ENCODE results near the gene MAST4.
"Not testable (repeated sequence)": the region's sequence is repeated elsewhere in the genome, so short reads cannot be mapped to it uniquely, and the experiment has no call there.

Gene MAST4

DNA sequence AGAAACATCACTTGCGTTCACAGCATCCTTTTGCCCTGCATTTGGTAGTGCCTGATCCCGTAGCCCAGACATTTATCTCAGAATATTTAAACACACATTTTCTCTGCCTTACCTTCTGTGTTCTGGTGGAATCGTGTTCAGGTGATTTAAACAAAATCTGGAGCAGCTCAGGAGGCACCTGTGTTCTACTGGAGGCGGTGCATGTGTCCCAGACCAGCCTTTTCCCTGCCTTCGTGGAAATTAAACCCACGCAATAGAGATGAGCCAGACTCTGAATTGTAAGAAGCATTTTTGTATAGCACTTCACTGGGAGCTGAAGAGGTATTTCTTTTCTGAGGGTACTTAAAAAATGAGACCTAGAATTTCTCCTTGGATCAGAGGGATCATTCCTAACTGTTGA is 212.5 kb downstream of the MAST4 start:
- DNase-seq (ENCODE audit: low read depth in 2 of 2) = no peak

DNA sequence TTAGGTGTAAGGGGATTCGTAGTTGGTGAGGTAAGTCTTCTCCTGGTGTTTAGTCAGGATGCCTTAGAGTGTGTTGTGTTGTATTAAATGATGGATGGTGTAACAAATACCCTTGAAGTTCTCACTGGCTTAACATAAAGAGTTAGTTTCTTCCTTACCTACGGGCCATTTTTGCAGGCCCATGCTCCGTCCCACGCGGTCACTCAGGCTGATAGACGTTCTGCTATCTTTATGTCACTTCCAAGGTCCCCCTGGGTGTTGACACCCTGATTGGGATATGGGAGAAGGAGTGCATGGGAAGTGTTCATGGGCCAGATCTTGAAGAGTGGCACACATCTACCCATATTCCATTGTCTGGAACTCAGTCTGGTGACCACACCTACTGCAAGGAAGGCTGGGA is 214.0 kb downstream of the MAST4 start:
- DNase-seq (ENCODE audit: low read depth in 2 of 2) = no peak

DNA sequence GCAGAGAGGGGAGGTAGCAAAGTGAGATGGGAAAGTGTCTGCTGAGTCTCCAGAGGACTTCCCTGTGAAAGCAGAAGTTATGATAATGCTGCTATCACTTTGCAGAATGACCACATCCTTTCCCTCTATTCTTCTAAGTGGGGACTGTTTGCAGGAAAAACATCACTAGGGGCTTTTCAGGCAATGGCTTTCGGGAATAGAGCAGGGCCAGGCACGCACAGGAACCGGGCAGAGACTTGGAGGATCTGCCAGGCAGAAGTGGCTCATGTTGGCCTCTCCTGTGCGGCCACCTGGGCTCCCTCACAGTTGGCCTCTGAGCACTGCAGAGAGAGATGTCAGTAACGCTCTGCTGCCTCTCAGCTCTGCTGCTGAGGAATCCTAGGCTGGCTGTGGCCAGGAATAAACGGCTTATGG is 214.7 kb downstream of the MAST4 start:
- no peak for DNase-seq (ENCODE audit: low read depth in 2 of 2)

GRCh38 chr5:66812291-66812690 is 216.1 kb downstream of the MAST4 start:
- DNase-seq (ENCODE audit: low read depth in 2 of 2) = no peak

- no peak for DNase-seq (ENCODE audit: low read depth in 2 of 2)
Observed at GRCh38 chr5:66813306-66813705, 217.1 kb downstream of the MAST4 start.

GRCh38 chr5:66814146-66814991 is 218.2 kb downstream of the MAST4 start:
- DNase-seq (ENCODE audit: low read depth in 2 of 2) = peak in 1 of 2 donors; percentile 33

DNA sequence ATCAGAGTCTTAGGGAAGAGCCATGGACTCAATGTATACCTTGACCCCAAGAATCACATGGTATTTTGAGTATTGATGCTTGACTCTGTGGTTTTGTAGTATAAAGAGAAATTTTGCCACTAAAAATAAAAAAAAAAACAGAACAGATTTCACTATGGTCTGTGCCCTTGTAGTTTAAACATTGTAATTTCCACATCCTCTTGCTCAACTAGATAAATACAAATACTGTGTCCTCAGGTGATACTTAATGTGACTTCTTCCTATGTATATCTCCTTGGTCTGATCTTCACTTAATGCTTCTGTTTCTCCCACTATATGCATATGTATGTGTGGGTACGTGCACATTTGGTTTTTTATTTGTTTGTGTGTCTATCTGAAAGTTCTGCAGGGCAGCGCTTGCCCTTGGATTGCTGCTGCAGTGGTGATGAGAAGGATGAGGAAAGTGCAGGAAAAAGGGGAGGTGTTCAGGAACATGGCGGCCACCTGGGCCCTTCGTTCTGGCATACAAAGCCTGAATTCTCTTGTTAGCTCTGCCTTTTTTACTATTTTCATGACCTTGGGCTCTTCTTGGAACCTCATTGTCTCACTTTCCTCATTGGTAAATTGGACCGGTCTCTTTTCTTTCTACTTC is 222.2 kb downstream of the MAST4 start:
- no peak for DNase-seq (ENCODE audit: low read depth in 2 of 2)

DNA sequence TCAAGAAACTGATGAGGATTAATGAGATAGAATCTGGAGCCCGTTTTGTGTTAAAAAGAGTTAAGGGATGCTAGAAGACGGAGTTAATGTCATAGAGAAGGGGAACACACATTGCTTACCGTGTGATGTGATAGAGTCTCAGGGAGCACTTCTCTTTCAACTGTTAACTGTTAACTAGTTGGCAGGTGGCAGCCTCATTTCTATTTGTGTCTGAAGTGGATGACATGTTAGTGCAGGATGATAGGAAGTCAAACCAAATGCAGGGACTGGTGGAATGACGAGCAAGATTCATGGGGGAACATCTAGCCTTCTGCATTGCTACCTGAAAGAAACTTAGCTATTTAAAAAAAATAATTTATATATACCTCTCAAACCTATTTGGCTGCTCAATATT is 222.7 kb downstream of the MAST4 start:
- no peak for DNase-seq (ENCODE audit: low read depth in 2 of 2)

GRCh38 chr5:66820630-66821207 is 224.5 kb downstream of the MAST4 start:
- no peak for DNase-seq (ENCODE audit: low read depth in 2 of 2)

DNA sequence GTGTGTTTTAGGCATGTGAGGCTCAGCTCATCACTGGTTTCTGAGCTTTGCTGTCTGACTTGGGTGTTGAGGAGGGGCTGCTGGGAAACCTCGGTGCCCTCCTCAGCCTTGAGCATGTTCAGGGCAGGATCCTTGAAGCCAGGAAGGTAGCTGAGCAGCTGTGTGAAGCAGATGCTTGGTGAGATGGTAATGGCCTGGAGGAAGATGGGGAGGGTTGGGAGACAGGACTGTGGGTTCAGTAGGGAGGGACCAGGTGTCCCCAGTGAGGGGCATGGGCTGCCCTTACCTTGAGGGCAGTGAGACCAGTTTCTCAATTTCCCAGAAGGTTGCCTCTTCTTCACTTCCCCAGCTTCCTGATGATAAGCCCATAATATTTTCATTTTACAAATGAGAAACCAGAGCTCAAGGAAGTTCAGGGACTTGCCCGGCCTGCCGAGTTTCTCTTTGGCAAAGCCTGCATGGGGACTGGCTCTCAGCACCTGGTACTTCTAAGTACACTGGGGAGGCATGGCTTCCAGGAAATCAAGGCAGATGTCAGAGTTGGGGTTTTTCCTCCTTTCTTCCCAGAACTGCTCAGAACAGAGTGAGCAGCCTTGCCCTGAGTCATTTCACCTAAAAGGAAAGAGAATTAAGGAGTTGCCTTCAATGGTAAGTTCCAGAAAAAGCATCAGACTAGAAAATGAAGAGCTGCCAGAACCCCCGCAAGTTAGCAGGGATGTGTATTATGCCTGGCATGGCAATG is 225.7 kb downstream of the MAST4 start:
- DNase-seq (ENCODE audit: low read depth in 2 of 2) = peak in 1 of 2 donors; percentile 16

- not testable (repeated sequence) for DNase-seq (ENCODE audit: low read depth in 2 of 2)
Observed at GRCh38 chr5:66822906-66823305, 226.7 kb downstream of the MAST4 start.

DNA sequence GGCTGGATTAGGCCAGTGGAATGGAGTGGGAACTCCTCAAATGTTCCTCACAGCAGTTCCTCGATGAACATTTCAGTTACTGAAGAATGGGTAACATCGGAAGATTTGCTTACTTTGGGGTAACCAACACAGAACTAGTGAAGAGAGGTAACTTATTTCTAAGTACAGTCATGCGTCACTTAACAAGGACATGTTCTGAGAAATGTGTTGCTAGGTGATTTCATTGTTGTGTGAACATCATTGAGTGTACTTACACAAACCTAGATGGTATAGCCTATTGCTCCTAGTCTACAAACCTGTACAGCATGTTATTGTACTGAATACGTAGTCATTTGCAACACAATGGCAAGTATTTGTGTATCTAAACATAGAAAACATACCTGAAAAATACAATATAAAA is 228.3 kb downstream of the MAST4 start:
- DNase-seq (ENCODE audit: low read depth in 2 of 2) = no peak

DNA sequence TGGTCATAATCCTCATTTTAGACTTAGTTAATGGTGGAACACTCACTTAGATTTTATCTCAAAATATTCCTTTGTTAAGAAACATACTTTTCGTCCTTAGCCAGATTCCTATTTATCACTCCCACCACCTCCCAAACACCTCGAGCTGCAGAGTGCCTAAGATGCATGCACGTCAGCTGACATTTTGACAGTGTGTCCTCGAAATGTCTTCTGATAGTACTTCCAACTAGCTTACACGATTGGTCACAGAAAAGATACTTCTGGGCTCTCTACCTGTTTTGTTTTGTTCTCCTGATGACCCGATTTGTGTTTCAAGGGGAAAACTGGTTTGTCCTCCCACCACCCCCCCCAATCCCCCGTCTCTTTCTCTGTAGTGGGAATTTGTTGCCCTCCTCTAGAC is 230.1 kb downstream of the MAST4 start:
- no peak for DNase-seq (ENCODE audit: low read depth in 2 of 2)

DNA sequence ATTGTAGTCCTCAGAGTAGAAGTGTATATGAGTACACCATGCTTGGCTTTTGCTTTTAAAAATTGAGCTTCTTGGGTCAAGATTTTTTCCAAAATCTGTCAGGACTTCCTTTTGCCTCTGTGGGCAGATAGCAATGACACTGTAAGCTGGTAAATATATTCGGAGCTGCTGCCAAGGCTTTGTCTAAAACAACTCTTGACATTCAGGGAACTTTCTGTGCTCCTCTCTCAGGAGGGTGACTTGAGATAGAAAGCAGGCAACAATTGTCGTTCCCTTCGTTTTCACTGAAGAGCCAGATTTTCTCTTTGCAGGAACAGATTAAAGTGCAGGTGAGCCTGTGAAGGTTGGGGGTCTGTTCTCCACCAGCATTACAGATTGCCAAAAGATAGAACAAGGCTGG is 230.5 kb downstream of the MAST4 start:
- no peak for DNase-seq (ENCODE audit: low read depth in 2 of 2)

DNA sequence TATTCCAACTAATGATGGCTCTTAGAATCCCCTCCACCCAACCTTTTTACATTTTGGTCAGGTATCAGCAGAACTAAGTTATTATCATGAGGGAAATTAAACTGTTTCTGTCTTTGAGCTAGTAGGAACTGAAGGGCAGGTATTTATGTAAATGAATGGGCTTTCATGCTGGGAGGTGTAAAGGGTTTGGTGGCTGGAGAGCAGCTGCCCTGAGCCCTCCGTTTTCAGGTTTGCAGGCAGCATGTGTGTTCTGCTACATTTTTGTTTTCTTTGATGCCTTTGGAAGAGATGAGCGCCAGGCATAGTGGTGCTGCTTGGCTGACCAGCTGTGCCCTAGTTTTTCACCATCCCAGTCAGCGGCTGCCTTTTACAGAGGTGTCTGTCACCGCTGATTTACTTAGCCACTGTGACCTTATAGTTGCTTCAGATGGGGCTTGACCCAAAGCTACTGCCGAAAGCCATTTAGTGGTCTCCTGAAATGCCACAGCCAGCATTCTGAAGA is 231.9 kb downstream of the MAST4 start:
- DNase-seq (ENCODE audit: low read depth in 2 of 2) = no peak

GRCh38 chr5:66828548-66829357 is 232.6 kb downstream of the MAST4 start:
- DNase-seq (ENCODE audit: low read depth in 2 of 2) = peak in 1 of 2 donors; percentile 28

DNA sequence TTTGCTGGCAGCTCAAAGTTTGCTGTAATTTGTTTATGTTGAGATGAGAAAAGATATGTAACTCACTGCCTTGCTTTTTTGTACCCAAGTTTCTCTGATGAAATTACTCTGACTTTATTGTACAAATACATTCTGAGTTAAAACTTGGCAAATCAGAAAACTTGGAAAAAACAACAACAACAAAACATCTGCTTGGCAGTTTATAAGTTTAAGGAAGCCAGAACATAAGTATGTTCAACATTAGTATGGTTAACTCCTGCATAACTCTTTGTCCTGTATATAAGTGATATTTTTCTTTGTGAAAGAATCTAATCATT is 233.1 kb downstream of the MAST4 start:
- no peak for DNase-seq (ENCODE audit: low read depth in 2 of 2)

- no peak for DNase-seq (ENCODE audit: low read depth in 2 of 2)
Observed at GRCh38 chr5:66829826-66830225, 233.6 kb downstream of the MAST4 start.

DNA sequence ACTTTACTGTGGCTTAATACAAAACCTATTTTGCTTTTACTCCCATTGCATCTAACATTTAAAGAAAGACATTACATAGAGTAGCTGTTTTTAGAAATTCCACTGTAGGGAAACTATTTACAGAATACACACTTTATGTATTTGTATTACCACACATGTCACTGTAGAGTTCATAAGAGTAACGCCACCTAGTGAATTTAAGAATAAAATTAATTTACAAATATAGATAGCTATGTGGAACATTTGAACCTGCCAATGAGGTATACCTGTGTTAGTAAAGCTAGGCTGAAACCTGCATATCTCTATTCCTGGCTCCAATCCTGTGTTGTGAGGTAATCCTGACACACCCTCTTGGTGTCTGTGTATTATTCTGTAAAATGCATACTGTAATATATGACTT is 234.4 kb downstream of the MAST4 start:
- DNase-seq (ENCODE audit: low read depth in 2 of 2) = no peak

GRCh38 chr5:66839636-66840185 is 243.5 kb downstream of the MAST4 start:
- DNase-seq (ENCODE audit: low read depth in 2 of 2) = no peak

DNA sequence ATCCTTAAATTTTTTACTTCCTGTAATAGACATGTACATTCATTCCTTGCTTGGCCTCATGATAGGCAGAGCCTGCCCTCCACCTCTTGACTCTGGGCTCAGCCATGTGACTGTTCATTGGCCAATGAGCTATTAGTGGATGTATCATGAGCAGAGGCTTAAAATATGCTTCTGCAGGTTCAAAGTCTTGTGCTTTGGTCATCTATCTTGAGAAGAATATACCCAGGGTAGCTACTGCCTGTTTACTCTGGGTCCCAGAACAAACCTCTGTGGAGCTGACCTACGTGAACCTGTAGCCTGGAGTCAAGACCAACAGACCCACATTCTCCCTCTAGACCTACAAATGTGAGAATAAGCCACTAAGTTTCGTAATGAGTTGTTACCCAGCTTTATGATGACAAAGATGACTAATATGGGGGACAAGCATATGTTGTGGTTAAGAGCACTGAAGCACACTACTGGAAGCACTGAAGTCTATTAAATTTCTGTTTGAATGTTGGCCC is 244.4 kb downstream of the MAST4 start:
- DNase-seq (ENCODE audit: low read depth in 2 of 2) = no peak

Measured in stimulated activated CD4-positive, alpha-beta T cell treated with anti-CD3 and anti-CD28 coated beads, Interleukin-1b, Interleukin-23, amount 100 ng/mL, for 4 hours (primary cell).